Keratinocyte (primary cell): ENCODE results near the gene TMEM61. TPM values are rescaled to one million over a fixed set of nuclear protein-coding genes. Genes with fewer than 3 reads are reported as not detected.

ENCODE experiments used
- DNase-seq: peaks from one replicate; pipeline ENCODE4 v3.0.0-alpha.2; 2011; ENCODE audit warnings: low read depth, missing footprints, low spot score
- FAIRE-seq: peaks from 2 replicates; lab custom pipeline; 2011; peaks lifted over from hg19 to GRCh38; lab: Jason Lieb, UNC
- H2AFZ ChIP-seq: 2 replicates; pipeline ENCODE4 v1.6.0; 2012; ENCODE audit warnings: low read length, control low read depth, inconsistent platforms; ENCODE audit not compliant: control insufficient read depth
- H3K27ac ChIP-seq: 2 replicates; pipeline ENCODE4 v1.5.1; 2011; ENCODE audit warnings: low read length; ENCODE audit not compliant: control insufficient read depth, insufficient read depth
- H3K27me3 ChIP-seq: 3 replicates; pipeline ENCODE4 v1.6.0; 2011; ENCODE audit warnings: low read length; ENCODE audit not compliant: control insufficient read depth, insufficient read depth; ENCODE audit errors: extremely low read depth
- H3K36me3 ChIP-seq, 2 experiments: 2 replicates in 1 of 2; 3 replicates in 1 of 2; pipeline ENCODE4 v1.5.1; 2011; ENCODE audit warnings: low read length in 2 of 2, mild to moderate bottlenecking in 1 of 2; ENCODE audit not compliant: control insufficient read depth in 2 of 2, insufficient read depth in 2 of 2; ENCODE audit errors: extremely low read depth in 1 of 2
- H3K4me1 ChIP-seq: 3 replicates; pipeline ENCODE4 v1.5.1; 2011; ENCODE audit warnings: low read length; ENCODE audit not compliant: control insufficient read depth, insufficient read depth; ENCODE audit errors: extremely low read depth
- H3K4me2 ChIP-seq: 3 replicates; pipeline ENCODE4 v1.6.0; 2011; ENCODE audit warnings: low read depth, low read length; ENCODE audit not compliant: control insufficient read depth, insufficient read depth; ENCODE audit errors: extremely low read depth
- H3K4me3 ChIP-seq, 3 experiments: fragments of 200-600 bp in 1 of 3; sonication (generic) in 1 of 3; 2 replicates in 2 of 3; 3 replicates in 1 of 3; pipeline ENCODE4 v1.5.1; 2011 to 2016; ENCODE audit warnings: low read length in 3 of 3, mild to moderate bottlenecking in 3 of 3, control low read depth in 2 of 3, inconsistent platforms in 1 of 3, low read depth in 1 of 3, mixed read lengths in 1 of 3, mixed run types in 1 of 3, moderate library complexity in 1 of 3; ENCODE audit not compliant: control insufficient read depth in 2 of 3, insufficient read depth in 2 of 3; ENCODE audit errors: extremely low read depth in 1 of 3
- H3K79me2 ChIP-seq: 2 replicates; pipeline ENCODE4 v1.6.0; 2012; ENCODE audit warnings: low read length; ENCODE audit not compliant: control insufficient read depth, insufficient read depth
- H3K9ac ChIP-seq: 3 replicates; pipeline ENCODE4 v1.6.0; 2011; ENCODE audit warnings: low read length; ENCODE audit not compliant: control insufficient read depth, insufficient read depth; ENCODE audit errors: extremely low read depth
- H3K9me1 ChIP-seq: 3 replicates; pipeline ENCODE4 v1.6.0; 2011; ENCODE audit warnings: low read length; ENCODE audit not compliant: control insufficient read depth, insufficient read depth; ENCODE audit errors: extremely low read depth
- H3K9me3 ChIP-seq: 2 replicates; pipeline ENCODE4 v1.5.1; 2012; ENCODE audit warnings: low read depth, low read length; ENCODE audit not compliant: control insufficient read depth
- H4K20me1 ChIP-seq: 3 replicates; pipeline ENCODE4 v1.6.0; 2011; ENCODE audit warnings: low read length; ENCODE audit not compliant: control insufficient read depth, insufficient read depth; ENCODE audit errors: extremely low read depth
- EZH2 ChIP-seq: IDR thresholded peaks from one replicate; pipeline ENCODE4 v1.6.1; 2012; ENCODE audit warnings: inconsistent platforms, mild to moderate bottlenecking, low read length, moderate library complexity
- dilution Hi-C: fragments of 300-500 bp; cut with MboI; formaldehyde crosslinking; loops from one replicate; pipeline ENCODE4 v1.7.0; 2020; ENCODE audit warnings: low sequenced_read_pairs; ENCODE audit not compliant: extremely low pct_ligation_motif_present
- polyA plus RNA-seq, 5 experiments: library from polyadenylated mRNA; depleted of rRNA in 3 of 5; stranded (reverse) in 3 of 5; stranded (forward) in 1 of 5; unstranded in 1 of 5; fragments of >200 nt; gene quantifications; 1 replicate in 1 of 5; 2 replicates in 3 of 5; 3 replicates in 1 of 5; pipeline versions ENCODE4 v1.2.1 to v1.2.3, GENCODE V29; 2011 to 2012; ENCODE audit warnings: missing spikeins in 2 of 5, low read depth in 1 of 5, low replicate concordance in 1 of 5
- TF ChIP-seq, protein P1 (sequence below), 3 experiments: IDR thresholded peaks in 1 of 3; conservative IDR thresholded peaks in 1 of 3; optimal IDR thresholded peaks in 1 of 3; 2 replicates in 2 of 3; 3 replicates in 1 of 3; pipeline versions ENCODE3 to v1.5.1; 2011; ENCODE audit warnings: low read length in 3 of 3, mild to moderate bottlenecking in 3 of 3, moderate library complexity in 2 of 3, control low read depth in 1 of 3, inconsistent platforms in 1 of 3; ENCODE audit not compliant: insufficient read depth in 2 of 3; ENCODE audit errors: extremely low read depth in 1 of 3

Gene TMEM61
- polyA plus RNA-seq, 1 donor (not counting 4 experiments of a cell fraction or from before 2014, with no cell fraction given): 1.0 TPM

DNA sequence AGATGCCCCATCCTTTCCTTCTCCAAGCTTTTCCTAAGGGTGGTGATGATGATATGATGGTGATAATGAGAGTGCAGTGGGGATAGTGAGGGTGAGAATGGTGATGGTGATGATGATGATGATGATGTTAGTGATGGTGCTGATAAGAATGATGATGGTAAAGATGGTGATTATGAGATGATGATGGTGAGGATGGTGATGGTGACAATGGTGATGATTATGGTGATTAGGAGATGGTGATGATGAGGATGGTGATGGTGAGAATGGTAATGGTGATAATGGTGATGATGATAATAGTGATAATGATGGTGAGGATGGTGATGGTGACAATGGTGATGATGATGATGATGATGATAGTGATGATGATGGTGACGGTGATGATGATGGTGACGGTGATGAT is 22.3 kb downstream of the TMEM61 start:
- DNase-seq (no peak), FAIRE-seq (peak; percentile 36)
- no peak overlapping the region for H3K4me3 ChIP-seq
- H3K79me2 ChIP-seq: no peaks in the 10 kb centered on the region
- no peaks in the 10 kb centered on the region for H3K9me3 ChIP-seq
- peaks cover 9% of the 10 kb centered on the region for H3K27me3 ChIP-seq
- no peak for TF ChIP-seq EZH2
- TF ChIP-seq, protein P1, sequence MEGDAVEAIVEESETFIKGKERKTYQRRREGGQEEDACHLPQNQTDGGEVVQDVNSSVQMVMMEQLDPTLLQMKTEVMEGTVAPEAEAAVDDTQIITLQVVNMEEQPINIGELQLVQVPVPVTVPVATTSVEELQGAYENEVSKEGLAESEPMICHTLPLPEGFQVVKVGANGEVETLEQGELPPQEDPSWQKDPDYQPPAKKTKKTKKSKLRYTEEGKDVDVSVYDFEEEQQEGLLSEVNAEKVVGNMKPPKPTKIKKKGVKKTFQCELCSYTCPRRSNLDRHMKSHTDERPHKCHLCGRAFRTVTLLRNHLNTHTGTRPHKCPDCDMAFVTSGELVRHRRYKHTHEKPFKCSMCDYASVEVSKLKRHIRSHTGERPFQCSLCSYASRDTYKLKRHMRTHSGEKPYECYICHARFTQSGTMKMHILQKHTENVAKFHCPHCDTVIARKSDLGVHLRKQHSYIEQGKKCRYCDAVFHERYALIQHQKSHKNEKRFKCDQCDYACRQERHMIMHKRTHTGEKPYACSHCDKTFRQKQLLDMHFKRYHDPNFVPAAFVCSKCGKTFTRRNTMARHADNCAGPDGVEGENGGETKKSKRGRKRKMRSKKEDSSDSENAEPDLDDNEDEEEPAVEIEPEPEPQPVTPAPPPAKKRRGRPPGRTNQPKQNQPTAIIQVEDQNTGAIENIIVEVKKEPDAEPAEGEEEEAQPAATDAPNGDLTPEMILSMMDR (optimal IDR thresholded peaks at IDR 0.05 in 1 of 3, IDR thresholded peaks at IDR 0.05 in 1 of 3, conservative IDR thresholded peaks at IDR 0.05 in 1 of 3; ENCODE audit: extremely low read depth in 1 of 3, insufficient read depth in 2 of 3, low read length in 3 of 3): no peak
- peaks cover 5% of the 10 kb centered on the region for H3K4me1 ChIP-seq
- no peak overlapping the region for H3K9ac ChIP-seq
- H3K36me3 ChIP-seq: no peaks in the 10 kb centered on the region
- H3K4me2 ChIP-seq: no peak overlapping the region
- dilution Hi-C loops: no loop called here
- H4K20me1 ChIP-seq: no peaks in the 10 kb centered on the region
- no peak overlapping the region for H2AFZ ChIP-seq
- no peak overlapping the region for H3K27ac ChIP-seq
- no peaks in the 10 kb centered on the region for H3K9me1 ChIP-seq

DNA sequence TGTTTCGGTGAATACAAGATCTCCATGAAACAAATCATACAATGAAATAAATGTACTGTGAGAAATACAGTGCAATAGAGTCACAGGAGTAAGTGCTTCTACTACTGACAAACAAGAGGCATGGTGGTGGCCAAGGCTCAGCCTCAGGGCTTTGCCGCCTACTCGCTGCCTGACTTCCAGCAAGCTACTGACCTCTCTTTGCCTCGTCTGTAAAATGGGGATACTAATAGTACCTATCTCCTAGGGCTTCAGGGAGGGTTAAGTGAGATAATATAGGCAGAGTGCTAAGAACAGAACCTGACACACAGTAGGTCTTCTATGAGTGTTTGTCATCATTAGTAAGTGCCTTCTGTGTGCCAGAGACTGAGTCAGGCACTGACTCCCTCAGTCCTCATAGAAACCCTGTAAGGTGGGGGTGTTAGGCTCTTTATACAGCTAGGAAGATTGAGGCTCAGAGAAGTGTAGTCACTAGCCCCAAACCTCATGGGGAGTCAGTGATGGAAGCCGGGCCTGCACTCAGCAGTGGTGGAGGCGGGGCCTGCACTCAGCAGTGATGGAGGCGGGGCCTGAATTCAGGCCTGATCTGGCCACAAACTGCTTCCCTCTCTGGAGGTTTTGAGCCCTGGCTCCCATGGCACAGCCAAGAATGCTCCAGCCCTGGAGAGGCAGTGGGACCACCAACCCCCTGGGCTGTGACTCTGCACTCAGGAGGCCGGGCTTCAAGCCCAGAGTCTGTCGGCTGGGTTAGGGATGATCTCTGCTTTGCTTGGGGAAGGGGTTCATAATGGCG is 25.1 kb downstream of the TMEM61 start:
- Histone ChIP-seq H3K9me3 (no peaks in the 10 kb centered on the region), H3K27ac (no peak overlapping the region), H2AFZ (no peak overlapping the region), H3K4me1 (peaks cover 14% of the 10 kb centered on the region), H4K20me1 (no peaks in the 10 kb centered on the region), H3K4me2 (no peak overlapping the region), H3K4me3 (no peak overlapping the region), H3K79me2 (no peaks in the 10 kb centered on the region), H3K27me3 (peaks cover under 1% of the 10 kb centered on the region), H3K9me1 (no peaks in the 10 kb centered on the region), H3K9ac (no peak overlapping the region), H3K36me3 (no peaks in the 10 kb centered on the region)
- FAIRE-seq: peak; percentile 71
- TF ChIP-seq, protein P1 (optimal IDR thresholded peaks at IDR 0.05 in 1 of 3, IDR thresholded peaks at IDR 0.05 in 1 of 3, conservative IDR thresholded peaks at IDR 0.05 in 1 of 3; ENCODE audit: extremely low read depth in 1 of 3, insufficient read depth in 2 of 3, low read length in 3 of 3): no peak
- no peak for TF ChIP-seq EZH2
- dilution Hi-C loops: no loop called here
- no peak for DNase-seq
